Loucy (cell line): ENCODE results near the gene KLHDC4.

Source experiments
- H2AFZ ChIP-seq: fragments of 200-600 bp; sonication (generic); 2 replicates; pipeline ENCODE4 v1.6.0; 2016; ENCODE audit warnings: antibody characterized with exemption, mild to moderate bottlenecking, low read length, moderate library complexity
- H3F3A ChIP-seq: fragments of 200-600 bp; 2 replicates; pipeline ENCODE4 v1.6.0; 2016; ENCODE audit warnings: antibody characterized with exemption, low read depth, mild to moderate bottlenecking
- H3K27me3 ChIP-seq: fragments of 200-600 bp; sonication (generic); 2 replicates; pipeline ENCODE4 v1.6.1; 2014; ENCODE audit warnings: low read length, mild to moderate bottlenecking; ENCODE audit not compliant: insufficient read depth, poor library complexity, severe bottlenecking
- H3K36me3 ChIP-seq: fragments of 200-600 bp; sonication (generic); 2 replicates; pipeline ENCODE4 v1.6.1; 2016; ENCODE audit warnings: low read length; ENCODE audit not compliant: insufficient read depth
- H3K4me1 ChIP-seq: fragments of 200-600 bp; sonication (generic); 2 replicates; pipeline ENCODE4 v1.5.1; 2014; ENCODE audit warnings: low read length, mild to moderate bottlenecking; ENCODE audit not compliant: insufficient read depth, poor library complexity, severe bottlenecking
- H3K4me2 ChIP-seq: fragments of 200-600 bp; sonication (generic); 2 replicates; pipeline ENCODE4 v1.6.0; 2014; ENCODE audit warnings: antibody characterized with exemption, low read length, low read depth, mild to moderate bottlenecking; ENCODE audit not compliant: poor library complexity, severe bottlenecking
- H3K4me3 ChIP-seq: fragments of 200-600 bp; sonication (generic); 2 replicates; pipeline ENCODE4 v1.5.1; 2014; ENCODE audit warnings: low read length, mild to moderate bottlenecking, mixed read lengths; ENCODE audit not compliant: poor library complexity, severe bottlenecking
- H3K79me2 ChIP-seq: fragments of 200-600 bp; sonication (generic); 2 replicates; pipeline ENCODE4 v1.6.1; 2014; ENCODE audit warnings: low read length; ENCODE audit not compliant: insufficient read depth
- H3K9ac ChIP-seq: fragments of 200-600 bp; sonication (generic); 2 replicates; pipeline ENCODE4 v1.6.0; 2014; ENCODE audit warnings: mild to moderate bottlenecking, low read depth, low read length, moderate library complexity; ENCODE audit not compliant: poor library complexity, severe bottlenecking
- H3K9me2 ChIP-seq: fragments of 200-600 bp; sonication (generic); replicated peaks from 2 replicates; pipeline ENCODE4 v1.6.1; 2016; ENCODE audit warnings: low read depth, low read length, mixed read lengths
- H3K9me3 ChIP-seq: fragments of 200-600 bp; sonication (generic); 2 replicates; pipeline ENCODE4 v1.6.1; 2014; ENCODE audit warnings: mild to moderate bottlenecking, antibody characterized with exemption, low read length, low read depth; ENCODE audit not compliant: insufficient read depth
- H4K20me1 ChIP-seq: fragments of 200-600 bp; sonication (generic); 2 replicates; pipeline ENCODE4 v1.6.0; 2014; ENCODE audit warnings: antibody characterized with exemption, low read length, mild to moderate bottlenecking; ENCODE audit not compliant: insufficient read depth, poor library complexity, severe bottlenecking
- EZH2phosphoT487 ChIP-seq: fragments of 200-600 bp; IDR thresholded peaks from 2 replicates; pipeline ENCODE4 v1.6.1; 2018; ENCODE audit warnings: antibody characterized with exemption, mild to moderate bottlenecking, moderate library complexity, borderline replicate concordance
- TF ChIP-seq, protein P1 (sequence below): fragments of 200-600 bp; sonication (generic); conservative IDR thresholded peaks from 2 replicates; pipeline ENCODE4 v1.5.1; 2014; ENCODE audit warnings: mild to moderate bottlenecking, antibody characterized with exemption, low read length

Gene KLHDC4

DNA sequence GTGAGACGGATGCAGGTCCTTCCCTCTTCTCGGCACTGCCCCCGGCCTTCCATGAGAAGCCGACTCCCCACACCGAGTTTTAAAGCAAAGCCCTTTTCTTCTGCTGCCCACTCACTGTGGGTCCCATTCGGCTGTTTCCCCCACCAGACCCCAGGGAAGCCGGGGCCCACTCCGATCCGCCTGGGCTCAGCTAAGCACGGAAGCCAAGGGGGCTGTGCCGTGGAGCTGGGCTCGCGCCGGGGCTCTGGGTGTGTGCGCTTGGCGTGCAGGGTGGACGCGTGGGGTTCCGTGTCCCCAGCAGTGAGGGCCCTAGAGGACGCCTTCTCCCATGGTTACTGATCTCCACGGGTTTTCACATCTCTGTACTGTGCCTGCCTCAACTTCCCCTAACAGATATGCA is 68.5 kb downstream of the KLHDC4 start:
- Histone ChIP-seq H3K4me1 (no peaks in the 10 kb centered on the region), H3K4me3 (no peak overlapping the region), H3K79me2 (no peaks in the 10 kb centered on the region), H3K36me3 (no peaks in the 10 kb centered on the region), H4K20me1 (no peaks in the 10 kb centered on the region), H3K4me2 (no peak overlapping the region), H3K9me3 (no peaks in the 10 kb centered on the region), H3K9ac (no peak overlapping the region), H2AFZ (no peak overlapping the region), H3K9me2 (no peaks in the 10 kb centered on the region), H3K27me3 (no peaks in the 10 kb centered on the region), H3F3A (no peaks in the 10 kb centered on the region)
- TF ChIP-seq, protein P1, sequence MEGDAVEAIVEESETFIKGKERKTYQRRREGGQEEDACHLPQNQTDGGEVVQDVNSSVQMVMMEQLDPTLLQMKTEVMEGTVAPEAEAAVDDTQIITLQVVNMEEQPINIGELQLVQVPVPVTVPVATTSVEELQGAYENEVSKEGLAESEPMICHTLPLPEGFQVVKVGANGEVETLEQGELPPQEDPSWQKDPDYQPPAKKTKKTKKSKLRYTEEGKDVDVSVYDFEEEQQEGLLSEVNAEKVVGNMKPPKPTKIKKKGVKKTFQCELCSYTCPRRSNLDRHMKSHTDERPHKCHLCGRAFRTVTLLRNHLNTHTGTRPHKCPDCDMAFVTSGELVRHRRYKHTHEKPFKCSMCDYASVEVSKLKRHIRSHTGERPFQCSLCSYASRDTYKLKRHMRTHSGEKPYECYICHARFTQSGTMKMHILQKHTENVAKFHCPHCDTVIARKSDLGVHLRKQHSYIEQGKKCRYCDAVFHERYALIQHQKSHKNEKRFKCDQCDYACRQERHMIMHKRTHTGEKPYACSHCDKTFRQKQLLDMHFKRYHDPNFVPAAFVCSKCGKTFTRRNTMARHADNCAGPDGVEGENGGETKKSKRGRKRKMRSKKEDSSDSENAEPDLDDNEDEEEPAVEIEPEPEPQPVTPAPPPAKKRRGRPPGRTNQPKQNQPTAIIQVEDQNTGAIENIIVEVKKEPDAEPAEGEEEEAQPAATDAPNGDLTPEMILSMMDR = no peak
- no peak for TF ChIP-seq EZH2phosphoT487

DNA sequence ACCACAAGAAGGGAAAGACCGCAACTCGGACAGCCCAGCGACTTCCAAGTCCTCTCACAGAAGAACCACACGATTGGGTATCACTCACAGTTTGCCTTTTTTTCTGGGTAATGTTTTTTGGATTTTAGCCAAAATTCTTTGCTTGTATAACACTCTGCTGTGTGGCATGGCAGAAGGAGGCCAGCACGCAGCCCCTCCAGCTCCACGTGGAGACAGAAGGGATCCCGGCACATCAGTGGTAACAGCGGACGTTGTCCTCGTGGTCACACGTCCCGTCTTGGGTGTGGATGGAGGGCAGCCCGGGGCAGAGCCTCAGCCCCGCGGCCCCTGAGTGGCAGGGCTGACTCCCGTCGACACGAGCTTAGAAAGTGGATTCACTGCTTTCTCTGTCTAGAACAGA is 69.1 kb downstream of the KLHDC4 start:
- H3K9me2 ChIP-seq = no peaks in the 10 kb centered on the region
- H2AFZ ChIP-seq = no peak overlapping the region
- no peak overlapping the region for H3K4me2 ChIP-seq
- no peak overlapping the region for H3K4me3 ChIP-seq
- H3K9me3 ChIP-seq = no peaks in the 10 kb centered on the region
- H3F3A ChIP-seq = no peaks in the 10 kb centered on the region
- H3K79me2 ChIP-seq = no peaks in the 10 kb centered on the region
- no peaks in the 10 kb centered on the region for H4K20me1 ChIP-seq
- H3K36me3 ChIP-seq = no peaks in the 10 kb centered on the region
- no peak for TF ChIP-seq EZH2phosphoT487
- no peaks in the 10 kb centered on the region for H3K4me1 ChIP-seq
- no peaks in the 10 kb centered on the region for H3K27me3 ChIP-seq
- no peak overlapping the region for H3K9ac ChIP-seq

DNA sequence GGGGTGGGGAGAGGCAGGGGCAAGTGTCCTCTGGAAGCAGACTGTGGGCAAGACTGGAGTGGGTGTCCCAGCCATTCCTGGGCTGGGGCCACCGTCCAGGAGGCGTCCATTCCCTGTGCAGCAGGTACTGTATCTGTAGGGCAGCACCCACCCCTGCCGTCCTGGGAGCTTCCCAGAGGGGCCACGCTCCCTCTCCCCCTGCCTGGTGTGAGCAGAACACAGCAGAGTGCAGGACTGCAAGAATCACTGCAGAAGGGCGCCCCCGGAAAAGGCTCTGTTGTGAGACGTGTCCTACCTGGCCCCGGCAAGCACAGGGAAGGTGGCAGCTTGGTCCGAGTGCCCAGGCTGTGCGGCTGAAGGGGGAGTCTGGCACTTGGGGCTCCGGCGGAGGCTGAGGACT is 70.3 kb downstream of the KLHDC4 start:
- H3K36me3 ChIP-seq = no peaks in the 10 kb centered on the region

More for the DNA sequence above, 70.3 kb downstream of the KLHDC4 start:
- Histone ChIP-seq H4K20me1 (no peaks in the 10 kb centered on the region), H3K9me2 (no peaks in the 10 kb centered on the region), H3K79me2 (no peaks in the 10 kb centered on the region), H3K9me3 (no peaks in the 10 kb centered on the region), H3K4me2 (no peak overlapping the region), H2AFZ (no peak overlapping the region), H3K27me3 (no peaks in the 10 kb centered on the region), H3F3A (no peaks in the 10 kb centered on the region), H3K4me3 (no peak overlapping the region), H3K4me1 (no peaks in the 10 kb centered on the region), H3K9ac (no peak overlapping the region)
- TF ChIP-seq, protein P1 = no peak
- no peak for TF ChIP-seq EZH2phosphoT487
